C4-2B (cell line): Measurements from ENCODE around the gene AMOTL2.

ENCODE experiments used
- CTCF ChIP-seq: fragments of 450-650 bp; conservative IDR thresholded peaks from 2 replicates; pipeline ENCODE4 v1.5.1; 2017; ENCODE audit warnings: mild to moderate bottlenecking
- ZFX ChIP-seq: fragments of 450-650 bp; IDR thresholded peaks from 2 replicates; pipeline ENCODE4 v1.6.1; 2017

- TF ChIP-seq CTCF (no peak), ZFX (no peak)
Observed at GRCh38 chr3:134392336-134392983, 18.2 kb upstream of the AMOTL2 start.
